H1 (cell line): ENCODE measurements around the gene KRT3. TPM values are rescaled to one million over a fixed set of nuclear protein-coding genes. Genes with fewer than 3 reads are reported as not detected.

ENCODE experiments used
- CTCF ChIA-PET: fragments of 300-600 bp; sonication (Branson Sonifier 250); formaldehyde crosslinking; loops from one replicate; lab custom pipeline; 2021; ENCODE audit not compliant: partially characterized antibody; lab: Charles Lee
- POLR2A ChIA-PET: fragments of 300-600 bp; sonication (Branson Sonifier 250); formaldehyde crosslinking; loops from one replicate; lab custom pipeline; 2021; ENCODE audit warnings: inconsistent platforms; ENCODE audit not compliant: partially characterized antibody; lab: Charles Lee
- DNase-seq, 2 experiments: peaks; one replicate each; pipeline versions ENCODE4 v3.0.0 to v3.0.0-alpha.2; 2010 to 2022; ENCODE audit warnings: low spot score in 2 of 2, low read depth in 1 of 2, mixed read lengths in 1 of 2
- FAIRE-seq: peaks from 2 replicates; lab custom pipeline; 2011; peaks lifted over from hg19 to GRCh38; lab: Jason Lieb, UNC
- H2AFZ ChIP-seq: 2 replicates; pipeline ENCODE4 v1.8.1; 2012; ENCODE audit warnings: low read length, inconsistent platforms
- H2AK5ac ChIP-seq: 2 replicates; pipeline ENCODE4 v1.6.1; 2013; ENCODE audit warnings: low read depth, low read length
- H2BK120ac ChIP-seq: replicated peaks from 2 replicates; pipeline ENCODE3; 2013; ENCODE audit warnings: low read depth, low read length, inconsistent platforms
- H2BK12ac ChIP-seq: 2 replicates; pipeline ENCODE4 v1.6.1; 2013; ENCODE audit warnings: low read depth, low read length
- H2BK15ac ChIP-seq: 2 replicates; pipeline ENCODE4 v1.6.1; 2013; ENCODE audit warnings: low read length
- H2BK20ac ChIP-seq: 2 replicates; pipeline ENCODE4 v1.6.1; 2013; ENCODE audit warnings: low read length
- H2BK5ac ChIP-seq: 2 replicates; pipeline ENCODE4 v1.6.1; 2013; ENCODE audit warnings: low read depth, low read length
- H3K14ac ChIP-seq: 2 replicates; pipeline ENCODE4 v1.6.1; 2013; ENCODE audit warnings: inconsistent platforms; ENCODE audit not compliant: insufficient read length
- H3K18ac ChIP-seq: 2 replicates; pipeline ENCODE4 v1.6.1; 2013; ENCODE audit warnings: low read length; ENCODE audit errors: extremely low read depth
- H3K23ac ChIP-seq: 2 replicates; pipeline ENCODE4 v1.6.1; 2013; ENCODE audit warnings: inconsistent platforms; ENCODE audit not compliant: insufficient read length
- H3K23me2 ChIP-seq: 2 replicates; pipeline ENCODE4 v1.6.1; 2013; ENCODE audit warnings: low read depth, low read length
- H3K27ac ChIP-seq: 2 replicates; pipeline ENCODE4 v1.6.1; 2011; ENCODE audit warnings: low read depth, low read length, inconsistent platforms
- H3K27me3 ChIP-seq, 4 experiments: replicated peaks in 1 of 4; 1 replicate in 1 of 4; 2 replicates in 3 of 4; pipeline versions ENCODE4 v1.6.1 to v1.8.1; 2011 to 2013; ENCODE audit warnings: low read length in 3 of 4, mild to moderate bottlenecking in 3 of 4, inconsistent platforms in 2 of 4, mixed read lengths in 2 of 4, moderate library complexity in 1 of 4; ENCODE audit not compliant: control insufficient read depth in 3 of 4, insufficient read depth in 3 of 4; ENCODE audit errors: extremely low read depth in 1 of 4
- H3K36me3 ChIP-seq, 4 experiments: 2 replicates each; pipeline versions ENCODE4 v1.6.1 to v1.8.1; 2011 to 2013; ENCODE audit warnings: mild to moderate bottlenecking in 4 of 4, low read length in 3 of 4, moderate library complexity in 2 of 4, control low read depth in 1 of 4, inconsistent platforms in 1 of 4; ENCODE audit not compliant: insufficient read depth in 4 of 4, control insufficient read depth in 2 of 4
- H3K4ac ChIP-seq: replicated peaks from 2 replicates; pipeline ENCODE3; 2013; ENCODE audit warnings: low read length, low read depth, mixed read lengths, inconsistent platforms; ENCODE audit not compliant: insufficient read length
- H3K4me1 ChIP-seq, 4 experiments: replicated peaks in 1 of 4; 1 replicate in 1 of 4; 2 replicates in 3 of 4; pipeline versions ENCODE4 v1.6.1 to v1.8.1; 2011 to 2013; ENCODE audit warnings: low read length in 3 of 4, inconsistent platforms in 2 of 4, mixed read lengths in 1 of 4; ENCODE audit not compliant: insufficient read depth in 4 of 4, control insufficient read depth in 3 of 4
- H3K4me2 ChIP-seq, 2 experiments: 2 replicates each; pipeline versions ENCODE4 v1.6.1 to v1.8.1; 2011 to 2013; ENCODE audit warnings: low read depth in 2 of 2, low read length in 2 of 2, control low read depth in 1 of 2, inconsistent platforms in 1 of 2, mild to moderate bottlenecking in 1 of 2; ENCODE audit not compliant: insufficient read depth in 1 of 2
- H3K4me3 ChIP-seq, 4 experiments: fragments of 200-600, 300-600 bp in 1 of 4; sonication (generic), shearing (Covaris generic), sonication (Bioruptor Twin) in 1 of 4; 2 replicates each; pipeline versions ENCODE4 v1.5.1 to v1.8.1; 2011 to 2016; ENCODE audit warnings: low read length in 4 of 4, low read depth in 3 of 4, control low read depth in 2 of 4, inconsistent platforms in 2 of 4, mild to moderate bottlenecking in 2 of 4, mixed read lengths in 1 of 4, moderate library complexity in 1 of 4; ENCODE audit not compliant: insufficient read depth in 2 of 4; ENCODE audit errors: extremely low read depth in 1 of 4
- H3K56ac ChIP-seq: replicated peaks from 2 replicates; pipeline ENCODE3; 2013; ENCODE audit warnings: low read depth, mild to moderate bottlenecking, mixed read lengths, low read length, inconsistent platforms; ENCODE audit not compliant: insufficient read length
- H3K79me1 ChIP-seq: 2 replicates; pipeline ENCODE4 v1.6.1; 2013; ENCODE audit warnings: low read depth, low read length, control low read depth
- H3K79me2 ChIP-seq, 2 experiments: 2 replicates each; pipeline versions ENCODE4 v1.6.1 to v1.8.1; 2012 to 2013; ENCODE audit warnings: low read length in 2 of 2, mild to moderate bottlenecking in 2 of 2, inconsistent platforms in 1 of 2; ENCODE audit not compliant: insufficient read depth in 2 of 2, control insufficient read depth in 1 of 2
- H3K9ac ChIP-seq, 4 experiments: replicated peaks in 1 of 4; 1 replicate in 1 of 4; 2 replicates in 3 of 4; pipeline versions ENCODE4 v1.6.1 to v1.8.1; 2011 to 2013; ENCODE audit warnings: low read depth in 3 of 4, low read length in 3 of 4, control low read depth in 2 of 4, mild to moderate bottlenecking in 2 of 4, moderate library complexity in 2 of 4, inconsistent platforms in 1 of 4; ENCODE audit errors: extremely low read depth in 1 of 4
- H3K9me3 ChIP-seq, 2 experiments: 2 replicates each; pipeline versions ENCODE4 v1.6.1 to v1.8.1; 2012 to 2013; ENCODE audit warnings: mild to moderate bottlenecking in 2 of 2, moderate library complexity in 2 of 2, control low read depth in 1 of 2, inconsistent platforms in 1 of 2, low read depth in 1 of 2, low read length in 1 of 2, mixed read lengths in 1 of 2; ENCODE audit not compliant: insufficient read depth in 2 of 2
- H4K20me1 ChIP-seq, 2 experiments: replicated peaks in 1 of 2; 2 replicates each; pipeline versions ENCODE3 to v1.8.1; 2011 to 2013; ENCODE audit warnings: inconsistent platforms in 2 of 2, low read length in 2 of 2, mild to moderate bottlenecking in 1 of 2; ENCODE audit not compliant: insufficient read depth in 2 of 2, control insufficient read depth in 1 of 2
- H4K5ac ChIP-seq: 2 replicates; pipeline ENCODE4 v1.6.1; 2013; ENCODE audit warnings: low read length, low read depth, mixed read lengths, inconsistent platforms; ENCODE audit not compliant: insufficient read length
- H4K8ac ChIP-seq: 2 replicates; pipeline ENCODE4 v1.8.0; 2013; ENCODE audit warnings: mild to moderate bottlenecking, moderate library complexity, low read length, inconsistent platforms; ENCODE audit not compliant: insufficient read depth; ENCODE audit errors: extremely low read depth
- H4K91ac ChIP-seq: replicated peaks from 2 replicates; pipeline ENCODE3; 2013; ENCODE audit warnings: low read length, mixed read lengths, inconsistent platforms; ENCODE audit not compliant: insufficient read length
- JUND ChIP-seq: IDR thresholded peaks from 2 replicates; pipeline ENCODE4 v1.6.1; 2011; ENCODE audit warnings: mild to moderate bottlenecking, improper control_type of control experiment, low read length
- POLR2AphosphoS5 ChIP-seq: IDR thresholded peaks from 2 replicates; pipeline ENCODE4 v1.6.1; 2011; ENCODE audit warnings: low read depth, low read length
- SIX5 ChIP-seq: IDR thresholded peaks from 2 replicates; pipeline ENCODE4 v1.6.1; 2011; ENCODE audit warnings: mild to moderate bottlenecking, low read depth, low read length
- WGBS, 2 experiments: shearing (Covaris generic) in 1 of 2; methylation state at CpG; one replicate each; pipeline versions ENCODE4 v1.1.6 to v1.1.7; 2013 to 2015; ENCODE audit warnings: low lambda C conversion rate in 2 of 2, mixed read lengths in 2 of 2, inconsistent platforms in 1 of 2, low coverage in 1 of 2, missing lambda C conversion rate in 1 of 2; ENCODE audit not compliant: insufficient replicate concordance in 2 of 2, insufficient coverage in 1 of 2, insufficient read length in 1 of 2; ENCODE audit errors: extremely low coverage in 1 of 2, missing lambda C conversion rate in 1 of 2; 5-methylcytosine and 5-hydroxymethylcytosine counted together
- polyA plus RNA-seq, 7 experiments: library from polyadenylated mRNA; depleted of rRNA in 3 of 7; stranded (reverse) in 5 of 7; unstranded in 2 of 7; fragments of >200 nt in 5 of 7; fragments of 200-250 nt in 2 of 7; gene quantifications; 1 replicate in 5 of 7; 2 replicates in 1 of 7; 4 replicates in 1 of 7; pipeline versions ENCODE4 v1.2.1 to v1.2.3, GENCODE V29; 2011 to 2013; ENCODE audit warnings: missing spikeins in 2 of 7, mixed read lengths in 2 of 7
- total RNA-seq: library from RNA; stranded (reverse); fragmentation: NEBNext Ultra II Directional; extraction: Animal tissue kit (Norgen Biotek cat#: 25700); gene quantifications from 2 replicates; pipeline ENCODE4 v1.2.1, GENCODE V29; 2021

The KRT3 gene
- total and polyA plus RNA-seq, 2 of the 8 experiments (the other 6 are each of a cell fraction or from before 2014, with no cell fraction given), result not detected

DNA sequence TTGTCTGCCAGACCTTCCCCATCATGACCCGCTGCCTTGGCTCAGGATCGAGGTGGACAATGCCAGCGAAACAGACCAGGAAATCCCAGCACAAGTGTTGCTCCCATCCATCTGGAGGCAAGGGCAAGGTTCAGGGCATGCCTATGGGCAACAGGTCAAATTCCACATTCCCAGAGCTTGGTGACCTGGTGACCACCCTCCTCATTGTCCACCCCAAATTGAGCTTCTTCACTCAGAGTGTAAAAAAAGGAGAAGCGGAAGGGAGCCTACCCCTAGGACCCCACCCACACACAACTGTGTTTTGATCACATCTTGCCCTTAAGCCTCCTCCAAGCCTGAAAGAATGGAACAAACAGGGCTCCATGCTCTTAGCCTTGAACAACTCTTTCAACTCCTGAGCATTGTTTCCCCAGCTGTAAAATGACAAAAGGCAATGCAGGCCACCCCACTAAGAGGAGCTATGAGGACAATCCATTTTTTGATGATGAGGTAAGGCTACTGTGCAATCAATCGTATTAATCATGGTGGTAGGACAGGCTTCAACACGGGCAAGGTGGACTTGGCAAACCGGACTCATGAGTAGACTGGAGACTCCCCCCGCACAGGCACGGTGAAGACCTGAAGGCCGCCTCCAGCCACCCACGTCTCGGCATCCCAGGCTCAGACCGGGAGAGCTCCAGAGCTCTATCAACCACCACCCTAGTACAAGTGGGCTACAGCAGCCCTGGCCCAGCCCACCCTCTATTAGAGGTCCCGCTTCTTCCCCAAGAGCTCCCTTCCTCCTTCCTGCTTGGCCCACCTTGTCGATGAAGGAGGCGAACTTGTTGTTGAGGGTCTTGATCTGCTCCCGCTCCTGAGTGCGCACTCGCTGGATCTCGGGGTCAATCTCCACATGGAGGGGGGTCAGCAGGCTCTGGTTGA is 37.3 kb upstream of the KRT3 start:
- no peak for FAIRE-seq
- no peak overlapping the region for H3K14ac ChIP-seq
- H2AFZ ChIP-seq, result no peak overlapping the region
- no peak overlapping the region for H2AK5ac ChIP-seq
- no peak overlapping the region for H4K8ac ChIP-seq
- CTCF ChIA-PET, result interaction anchor here (0.9 to 1.5 kb wide), 4 partner anchors 19 to 66 kb away, joined by 3 to 4 read pairs (median 4); partner anchors contain the start of gene KRT3
- POLR2A ChIA-PET, result interaction anchor here (0.6 kb wide), 1 partner anchor 63 kb away, joined by 3 read pairs; no protein-coding TSS in a partner anchor
- H2BK20ac ChIP-seq, result no peak overlapping the region
- H4K5ac ChIP-seq, result no peak overlapping the region
- H2BK15ac ChIP-seq, result no peak overlapping the region
- no peak for DNase-seq
- H3K23ac ChIP-seq, result no peak overlapping the region
- H3K79me2 ChIP-seq, result no peaks in the 10 kb centered on the region
- H3K23me2 ChIP-seq, result no peaks in the 10 kb centered on the region
- WGBS, 2 experiments, result 91% methylated on average over 20 of the region's 20 CpGs; no CpG with 5 or more reads in 1 of the 2 experiments
- no peak overlapping the region for H4K91ac ChIP-seq
- H4K20me1 ChIP-seq, result no peaks in the 10 kb centered on the region
- H3K27me3 ChIP-seq, result no peaks in the 10 kb centered on the region
- no peaks in the 10 kb centered on the region for H3K79me1 ChIP-seq
- no peak overlapping the region for H3K27ac ChIP-seq
- H3K4ac ChIP-seq, result no peak overlapping the region
- no peaks in the 10 kb centered on the region for H3K9me3 ChIP-seq
- no peak overlapping the region for H3K4me2 ChIP-seq
- H3K18ac ChIP-seq, result no peak overlapping the region
- no peak overlapping the region for H2BK12ac ChIP-seq
- no peaks in the 10 kb centered on the region for H3K36me3 ChIP-seq
- H3K56ac ChIP-seq, result no peak overlapping the region
- H2BK120ac ChIP-seq, result no peak overlapping the region
- H3K4me3 ChIP-seq, result no peak overlapping the region
- no peak overlapping the region for H2BK5ac ChIP-seq
- no peaks in the 10 kb centered on the region for H3K4me1 ChIP-seq
- no peak overlapping the region for H3K9ac ChIP-seq
- no peak for TF ChIP-seq JUND
- TF ChIP-seq POLR2AphosphoS5, result no peak
- no peak for TF ChIP-seq SIX5
